Measurements from ENCODE around the gene FBXO36.
"Not testable (repeated sequence)": the region's sequence is repeated elsewhere in the genome, so short reads cannot be mapped to it uniquely, and the experiment has no call there.

The FBXO36 gene

GRCh38 chr2:229914171-229914570 is 8.1 kb upstream of the FBXO36 start:
- no peak for DNase-seq

DNA sequence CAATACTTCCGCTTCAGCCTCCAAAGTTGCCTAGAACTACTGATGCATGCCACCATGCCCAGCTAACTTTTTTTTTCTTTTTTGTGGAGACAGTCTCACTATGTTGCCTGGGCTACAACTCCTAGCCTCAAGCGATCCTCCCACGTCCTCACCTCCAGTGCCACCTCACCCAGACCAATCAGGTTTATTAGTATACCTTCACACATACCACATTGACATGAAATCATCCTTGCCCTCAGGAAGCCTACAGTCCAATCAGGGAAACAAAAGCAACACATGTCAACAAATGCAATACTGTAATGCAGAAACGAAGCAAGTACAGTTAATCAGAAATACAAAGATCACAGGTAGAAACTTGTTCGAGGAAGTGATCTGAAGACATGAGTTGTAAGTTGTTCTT is 4.5 kb upstream of the FBXO36 start:
- DNase-seq, result no peak

DNA sequence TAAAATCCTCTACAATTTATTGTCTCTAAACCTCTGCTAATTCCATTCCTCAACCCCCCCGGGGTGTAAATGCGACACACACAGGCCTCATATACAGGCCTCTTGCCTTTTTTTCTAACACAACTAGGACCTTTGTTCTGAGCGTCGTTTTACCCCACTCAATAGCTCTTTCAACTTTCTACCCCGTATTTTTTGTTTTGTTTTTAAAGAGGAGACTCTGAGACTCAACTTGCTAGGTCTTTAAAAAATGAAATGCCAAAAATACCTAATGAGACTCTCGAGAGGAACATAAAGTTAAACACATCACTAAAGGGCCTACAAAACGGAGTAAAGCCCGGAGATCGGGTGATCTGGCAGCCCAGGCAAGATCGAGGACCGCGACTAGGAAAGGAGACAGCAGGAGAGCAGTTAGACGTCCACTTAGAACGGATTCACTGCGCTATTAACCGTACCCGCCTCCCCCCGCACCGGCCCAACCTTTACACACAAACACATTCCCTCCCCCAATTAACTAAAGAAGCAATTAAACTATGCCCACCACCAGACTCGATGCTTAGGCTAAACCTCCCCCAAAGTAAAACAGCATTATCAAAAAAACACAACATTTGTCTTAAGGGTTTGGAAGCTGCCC is 2.2 kb upstream of the FBXO36 start:
- peak; percentile 20 for DNase-seq

GRCh38 chr2:229921101-229921891 is 1.0 kb upstream of the FBXO36 start:
- DNase-seq, result peak; percentile 51

- DNase-seq, result peak; percentile 84
Observed at GRCh38 chr2:229921892-229922448, 333 bp upstream of the FBXO36 start, which contains the start of gene TRIP12. Gene TRIP12 (minus strand): TSS chr2:229922009. CDS start chr2:229880079, 41,930 bp downstream.

- not testable (repeated sequence) for DNase-seq
Observed at GRCh38 chr2:229924541-229924940, 2.2 kb downstream of the FBXO36 start.

DNA sequence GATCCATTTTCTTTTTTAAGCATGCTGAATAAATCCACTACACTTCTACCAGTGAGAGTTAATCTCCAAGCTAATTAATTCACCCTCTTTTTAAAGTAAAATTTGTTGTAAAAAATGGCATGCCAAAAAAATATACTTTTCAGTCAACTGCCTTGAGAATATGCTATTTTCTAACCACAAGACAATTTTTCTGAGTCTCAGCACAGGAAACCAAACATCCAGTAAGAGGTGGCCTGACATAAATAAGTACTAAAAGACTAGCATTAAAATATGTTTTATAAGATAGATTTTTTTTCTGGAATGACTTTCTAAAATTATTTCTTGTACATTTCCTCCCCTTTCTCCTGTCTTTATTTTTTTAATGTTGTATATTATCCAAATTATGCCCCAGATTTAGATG is 2.9 kb downstream of the FBXO36 start:
- no peak for DNase-seq

DNA sequence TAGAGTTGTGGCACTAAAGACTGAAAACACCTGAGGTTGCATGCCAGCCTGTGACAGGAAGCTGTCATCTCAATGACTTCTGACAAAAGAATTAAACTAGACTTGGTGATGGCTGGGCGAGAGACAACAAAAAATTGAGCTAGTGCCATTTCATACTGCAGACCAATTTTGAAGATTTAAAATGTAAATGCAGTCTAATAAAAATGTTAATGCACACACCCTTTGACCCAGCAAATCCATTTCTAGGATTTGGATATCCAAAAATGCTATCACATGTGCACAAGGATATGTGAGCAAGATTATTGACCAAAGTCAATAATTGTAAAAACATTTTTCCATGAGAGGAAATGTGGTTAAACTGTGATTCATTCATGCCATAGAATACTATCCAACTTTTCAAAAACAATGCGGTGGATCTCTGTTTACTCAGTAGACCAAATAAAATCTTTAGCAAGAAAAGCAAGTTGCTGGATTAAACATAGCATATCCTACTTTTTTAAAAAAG is 5.6 kb downstream of the FBXO36 start:
- DNase-seq, result no peak

DNA sequence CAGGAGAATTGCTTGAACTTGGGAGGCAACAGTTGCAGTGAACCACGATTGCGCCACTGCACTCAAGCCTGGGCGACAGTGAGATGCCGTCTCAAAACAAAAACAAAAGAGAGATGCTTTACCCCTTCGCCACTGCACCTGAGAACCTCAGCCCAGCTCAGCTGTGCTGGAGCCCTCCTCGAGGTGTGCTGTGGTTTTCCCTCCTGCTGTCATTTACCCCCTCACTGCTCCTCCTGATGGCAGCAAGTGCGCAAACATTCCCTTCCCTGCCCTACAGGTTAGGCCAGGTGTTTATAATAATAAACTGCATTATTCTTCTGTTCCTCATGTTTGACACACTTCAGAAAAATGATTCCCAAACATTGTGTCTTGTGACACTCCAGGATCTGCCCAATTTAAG is 8.4 kb downstream of the FBXO36 start:
- DNase-seq, result no peak

- no peak for DNase-seq
Observed at GRCh38 chr2:229931241-229931640, 8.9 kb downstream of the FBXO36 start.

DNA sequence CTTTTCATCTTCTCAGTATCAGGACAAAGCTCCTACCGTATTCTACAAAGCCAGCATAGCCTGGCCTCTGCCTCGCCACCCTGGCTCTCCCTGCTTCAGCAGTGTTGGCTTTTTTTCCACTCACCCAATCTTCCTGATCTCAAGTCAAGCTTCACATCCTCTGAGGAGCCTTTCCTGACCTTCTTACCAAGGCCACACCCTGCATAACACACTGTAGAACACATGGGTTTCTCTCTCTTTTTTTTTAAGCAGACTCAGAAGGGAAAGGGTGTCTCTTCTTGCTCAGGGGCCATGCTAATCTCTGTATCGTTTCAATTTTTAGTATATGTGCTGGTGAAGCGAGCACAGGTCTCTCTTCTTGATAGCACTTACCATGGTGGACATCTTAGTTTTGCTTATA is 15.2 kb downstream of the FBXO36 start:
- DNase-seq, result no peak

- DNase-seq, result no peak
Observed at GRCh38 chr2:229942671-229943070, 20.4 kb downstream of the FBXO36 start.

GRCh38 chr2:229943171-229943570 is 20.9 kb downstream of the FBXO36 start:
- DNase-seq, result no peak

- DNase-seq, result no peak
Observed at GRCh38 chr2:229943770-229944449, 21.6 kb downstream of the FBXO36 start.

- DNase-seq, result no peak
Observed at GRCh38 chr2:229945975-229946374, 23.7 kb downstream of the FBXO36 start.

- no peak for DNase-seq
Observed at GRCh38 chr2:229947544-229947943, 25.2 kb downstream of the FBXO36 start.

- no peak for DNase-seq
Observed at GRCh38 chr2:229952256-229952835, 30.0 kb downstream of the FBXO36 start.

- no peak for DNase-seq
Observed at GRCh38 chr2:229955663-229956062, 33.4 kb downstream of the FBXO36 start.

- no peak for DNase-seq
Observed at GRCh38 chr2:229956491-229956890, 34.2 kb downstream of the FBXO36 start.

- not testable (repeated sequence) for DNase-seq
Observed at GRCh38 chr2:229963596-229963995, 41.3 kb downstream of the FBXO36 start.

DNA sequence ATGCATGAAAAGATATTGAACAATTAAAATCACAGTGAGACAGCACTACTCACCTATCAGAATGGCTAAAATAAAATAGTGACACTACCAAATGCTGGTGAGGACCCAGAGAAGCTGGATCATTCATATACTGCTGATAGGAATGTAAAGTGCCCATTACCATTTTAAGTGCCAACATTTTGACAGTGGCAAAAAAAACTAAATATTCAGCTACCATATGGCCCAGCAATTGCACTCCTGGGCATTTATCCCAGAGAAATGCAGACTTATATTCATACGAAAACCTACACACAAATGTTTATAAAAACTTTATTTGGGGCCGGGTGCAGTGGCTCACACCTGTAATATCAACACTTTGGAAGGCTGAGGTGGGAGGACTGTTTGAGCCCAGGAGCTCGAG is 47.6 kb downstream of the FBXO36 start:
- DNase-seq, result no peak

GRCh38 chr2:229970406-229970805 is 48.1 kb downstream of the FBXO36 start:
- no peak for DNase-seq

- DNase-seq, result no peak
Observed at GRCh38 chr2:229971298-229971790, 49.0 kb downstream of the FBXO36 start.

Measured in effector CD4-positive, alpha-beta T cell (primary cell).